B cell (primary cell): ENCODE measurements around the gene PSTPIP1. TPM values are rescaled to one million over a fixed set of nuclear protein-coding genes. Genes with fewer than 3 reads are reported as not detected.

Source experiments
- ATAC-seq: fragments of 200-7000 bp; cut with Tn5 transposase; one replicate; pipeline ENCODE4 v1.10.0; 2021; ENCODE audit warnings: low read depth, mild to moderate bottlenecking, moderate number of reproducible peaks, moderate library complexity
- CTCF ChIA-PET: fragments of 350-600 bp; sonication (Branson Sonifier 250); formaldehyde crosslinking; loops from one replicate; lab custom pipeline; 2021; ENCODE audit warnings: antibody characterized with exemption, inconsistent platforms; lab: Charles Lee
- POLR2A ChIA-PET: fragments of 350-600 bp; sonication (Branson Sonifier 250); formaldehyde crosslinking; loops from one replicate; lab custom pipeline; 2021; ENCODE audit warnings: antibody characterized with exemption; lab: Charles Lee
- DNase-seq: peaks from one replicate; pipeline ENCODE4 v3.0.0; 2013
- H2AFZ ChIP-seq: 2 replicates; pipeline ENCODE4 v1.6.1; 2012; ENCODE audit warnings: mild to moderate bottlenecking, low read depth, low read length; ENCODE audit not compliant: insufficient read depth, poor library complexity, severe bottlenecking
- H3K27ac ChIP-seq, 2 donors: 1 replicate in 1 of 2; 2 replicates in 1 of 2; pipeline ENCODE4 v1.5.1; 2012 to 2013; ENCODE audit warnings: low read length in 2 of 2, mild to moderate bottlenecking in 2 of 2, moderate library complexity in 1 of 2
- H3K27me3 ChIP-seq, 4 experiments: fragments of 200-600 bp in 1 of 4; sonication (generic) in 1 of 4; replicated peaks in 1 of 4; 1 replicate in 2 of 4; 2 replicates in 2 of 4; pipeline versions ENCODE4 v1.6.1 to v1.7.0; 2013 to 2016; ENCODE audit warnings: low read length in 3 of 4, mild to moderate bottlenecking in 2 of 4, mixed read lengths in 1 of 4, moderate library complexity in 1 of 4; ENCODE audit not compliant: insufficient read depth in 4 of 4, control insufficient read depth in 3 of 4; ENCODE audit errors: control extremely low read depth in 1 of 4
- H3K36me3 ChIP-seq, 2 experiments: replicated peaks in 1 of 2; 1 replicate in 1 of 2; 2 replicates in 1 of 2; pipeline versions ENCODE4 v1.6.1 to v1.7.1; 2013; ENCODE audit warnings: low read length in 1 of 2; ENCODE audit not compliant: insufficient read depth in 2 of 2, control insufficient read depth in 1 of 2; ENCODE audit errors: control extremely low read depth in 1 of 2, extremely low read depth in 1 of 2
- H3K4me1 ChIP-seq, 2 donors: fragments of 200-600 bp in 1 of 2; sonication (generic) in 1 of 2; 1 replicate in 1 of 2; 2 replicates in 1 of 2; pipeline versions ENCODE4 v1.5.1 to v1.6.1; 2013 to 2017; ENCODE audit warnings: low read length in 2 of 2; ENCODE audit not compliant: control insufficient read depth in 2 of 2, insufficient read depth in 2 of 2
- H3K4me2 ChIP-seq: replicated peaks from 2 replicates; pipeline ENCODE3; 2012; ENCODE audit warnings: mild to moderate bottlenecking, low read depth, low read length; ENCODE audit not compliant: poor library complexity, severe bottlenecking
- H3K4me3 ChIP-seq, 5 experiments: fragments of 200-600 bp in 1 of 5; sonication (generic) in 1 of 5; 1 replicate in 3 of 5; 2 replicates in 2 of 5; pipeline versions ENCODE4 v1.5.1 to v1.7.0; 2011 to 2016; ENCODE audit warnings: low read length in 4 of 5, mild to moderate bottlenecking in 4 of 5, low read depth in 2 of 5, control low read depth in 1 of 5, moderate library complexity in 1 of 5; ENCODE audit not compliant: insufficient read depth in 1 of 5; ENCODE audit errors: control extremely low read depth in 1 of 5, extremely low read depth in 1 of 5
- H3K79me2 ChIP-seq: fragments of 200-600 bp; sonication (generic); one replicate; pipeline ENCODE4 v1.6.0; 2016; ENCODE audit warnings: low read length; ENCODE audit not compliant: control insufficient read depth, insufficient read depth
- H3K9ac ChIP-seq: fragments of 200-600 bp; sonication (generic); 2 replicates; pipeline ENCODE4 v1.6.1; 2017; ENCODE audit warnings: mild to moderate bottlenecking, low read length, moderate library complexity
- H3K9me3 ChIP-seq, 3 donors: one replicate each; pipeline versions ENCODE4 v1.6.1 to v1.7.1; 2013; ENCODE audit warnings: low read length in 2 of 3; ENCODE audit not compliant: control insufficient read depth in 2 of 3, insufficient read depth in 1 of 3; ENCODE audit errors: control extremely low read depth in 1 of 3
- H4K20me1 ChIP-seq: 2 replicates; pipeline ENCODE4 v1.6.0; 2012; ENCODE audit warnings: mild to moderate bottlenecking, low read length; ENCODE audit not compliant: insufficient read depth, control insufficient read depth, poor library complexity, severe bottlenecking
- H3K27ac Mint-ChIP-seq: one replicate; pipeline ENCODE4 v1.8.0; 2021; ENCODE audit warnings: mixed read lengths
- H3K27me3 Mint-ChIP-seq: one replicate; pipeline ENCODE4 v1.8.0; 2021; ENCODE audit warnings: mixed read lengths
- H3K4me1 Mint-ChIP-seq: one replicate; pipeline ENCODE4 v1.8.0; 2021; ENCODE audit warnings: mixed read lengths
- H3K4me3 Mint-ChIP-seq: one replicate; pipeline ENCODE4 v1.8.0; 2021; ENCODE audit warnings: mixed read lengths
- H3K9me3 Mint-ChIP-seq: one replicate; pipeline ENCODE4 v1.8.0; 2022; ENCODE audit warnings: mixed read lengths; ENCODE audit not compliant: insufficient read depth
- EZH2 ChIP-seq: IDR thresholded peaks from 2 replicates; pipeline ENCODE4 v1.6.1; 2012; ENCODE audit warnings: borderline replicate concordance, low read depth, mild to moderate bottlenecking, moderate library complexity, low read length; ENCODE audit not compliant: insufficient read depth, poor library complexity, severe bottlenecking
- WGBS: methylation state at CpG from one replicate; pipeline ENCODE4 v1.1.5; 2013; ENCODE audit warnings: missing lambda C conversion rate; ENCODE audit not compliant: insufficient coverage; 5-methylcytosine and 5-hydroxymethylcytosine counted together
- intact Hi-C: fragments of 100-400 bp; cut with micrococcal nuclease; formaldehyde crosslinking; loops from one replicate; pipeline ENCODE4 v1.10.0; 2022
- polyA plus RNA-seq: library from polyadenylated mRNA; depleted of rRNA; stranded (reverse); fragments of >200 nt; gene quantifications from 2 replicates; pipeline ENCODE4 v1.2.3, GENCODE V29; 2012
- total RNA-seq, 2 donors: library from RNA; stranded (reverse); fragments of 120-200 nt in 1 of 2; gene quantifications; 1 replicate in 1 of 2; 2 replicates in 1 of 2; pipeline versions ENCODE4 v1.2.3 to v1.2.4, GENCODE V29; 2013 to 2022
- TF ChIP-seq, protein P1 (sequence below): fragments of 200-600 bp; IDR thresholded peaks from one replicate; pipeline ENCODE4 v1.8.0; 2022; ENCODE audit warnings: antibody characterized with exemption, mild to moderate bottlenecking

PSTPIP1 gene
- total and polyA plus RNA-seq, 2 donors (not counting 1 experiment from before 2014, with no cell fraction given): 69.0 to 79.3 TPM

DNA sequence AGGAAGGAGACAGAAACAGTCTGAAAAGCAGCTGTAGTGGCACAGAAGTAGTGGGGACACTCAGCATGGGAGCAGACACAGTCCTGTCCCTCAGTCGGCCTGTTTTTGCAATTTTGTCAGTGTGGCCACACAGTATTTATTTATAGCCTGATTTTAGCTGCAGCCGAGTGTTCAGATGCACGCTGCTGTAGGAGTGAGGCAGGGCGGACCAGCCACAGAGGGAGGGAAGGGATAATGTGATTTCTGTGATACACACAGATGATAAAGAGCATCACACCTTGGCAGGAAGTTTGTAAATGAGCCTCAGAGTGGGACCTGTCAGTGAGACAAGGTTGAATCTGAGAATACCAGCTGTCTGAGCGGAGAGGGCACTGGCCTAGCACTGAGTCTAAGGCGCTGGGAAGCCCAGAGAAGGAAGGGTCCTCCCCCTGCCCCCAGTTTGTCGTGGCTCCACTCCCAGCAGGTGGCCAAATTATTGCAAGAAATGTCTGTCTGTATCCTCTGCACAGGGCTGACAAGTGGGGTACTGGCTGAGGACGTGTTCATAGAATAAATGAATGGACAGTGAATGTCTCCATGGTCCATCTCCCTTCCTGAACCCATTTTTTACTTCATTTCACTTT lies 3.8 kb downstream of the PSTPIP1 start:
- H3K9ac ChIP-seq: no peak overlapping the region
- Mint-ChIP-seq H3K27me3 (no peaks in the 10 kb centered on the region), H3K9me3 (no peaks in the 10 kb centered on the region), H3K4me1 (peaks cover 70% of the 10 kb centered on the region), H3K4me3 (no peak overlapping the region), H3K27ac (no peak overlapping the region)
- ChIA-PET CTCF (interaction anchor here (0.6 to 3.0 kb wide), 5 partner anchors 24 to 545 kb away, joined by 3 to 11 read pairs (median 4); no protein-coding TSS in a partner anchor), POLR2A (no interaction called here)
- TF ChIP-seq, protein P1, sequence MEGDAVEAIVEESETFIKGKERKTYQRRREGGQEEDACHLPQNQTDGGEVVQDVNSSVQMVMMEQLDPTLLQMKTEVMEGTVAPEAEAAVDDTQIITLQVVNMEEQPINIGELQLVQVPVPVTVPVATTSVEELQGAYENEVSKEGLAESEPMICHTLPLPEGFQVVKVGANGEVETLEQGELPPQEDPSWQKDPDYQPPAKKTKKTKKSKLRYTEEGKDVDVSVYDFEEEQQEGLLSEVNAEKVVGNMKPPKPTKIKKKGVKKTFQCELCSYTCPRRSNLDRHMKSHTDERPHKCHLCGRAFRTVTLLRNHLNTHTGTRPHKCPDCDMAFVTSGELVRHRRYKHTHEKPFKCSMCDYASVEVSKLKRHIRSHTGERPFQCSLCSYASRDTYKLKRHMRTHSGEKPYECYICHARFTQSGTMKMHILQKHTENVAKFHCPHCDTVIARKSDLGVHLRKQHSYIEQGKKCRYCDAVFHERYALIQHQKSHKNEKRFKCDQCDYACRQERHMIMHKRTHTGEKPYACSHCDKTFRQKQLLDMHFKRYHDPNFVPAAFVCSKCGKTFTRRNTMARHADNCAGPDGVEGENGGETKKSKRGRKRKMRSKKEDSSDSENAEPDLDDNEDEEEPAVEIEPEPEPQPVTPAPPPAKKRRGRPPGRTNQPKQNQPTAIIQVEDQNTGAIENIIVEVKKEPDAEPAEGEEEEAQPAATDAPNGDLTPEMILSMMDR: no peak
- no peak for TF ChIP-seq EZH2
- ATAC-seq (no peak), DNase-seq (no peak)
- intact Hi-C loops: loop anchor here (5.0 to 10.0 kb wide), 2 partner anchors 74 to 94 kb away; partner anchors contain the start of genes SCAPER and TSPAN3
- H3K4me3 ChIP-seq: no peak overlapping the region
- H3K4me2 ChIP-seq: no peak overlapping the region
- H4K20me1 ChIP-seq: peaks cover 61% of the 10 kb centered on the region
- peaks cover 92% of the 10 kb centered on the region for H3K79me2 ChIP-seq
- no peak overlapping the region for H2AFZ ChIP-seq
- H3K27me3 ChIP-seq: no peaks in the 10 kb centered on the region
- no peak overlapping the region for H3K27ac ChIP-seq
- H3K36me3 ChIP-seq: peaks cover 7 to 32% of the 10 kb centered on the region in 2 experiments
- no peaks in the 10 kb centered on the region for H3K9me3 ChIP-seq
- WGBS: 90% methylated on average over 8 of the region's 8 CpGs
- peaks cover 66 to 86% of the 10 kb centered on the region in 2 donors for H3K4me1 ChIP-seq

DNA sequence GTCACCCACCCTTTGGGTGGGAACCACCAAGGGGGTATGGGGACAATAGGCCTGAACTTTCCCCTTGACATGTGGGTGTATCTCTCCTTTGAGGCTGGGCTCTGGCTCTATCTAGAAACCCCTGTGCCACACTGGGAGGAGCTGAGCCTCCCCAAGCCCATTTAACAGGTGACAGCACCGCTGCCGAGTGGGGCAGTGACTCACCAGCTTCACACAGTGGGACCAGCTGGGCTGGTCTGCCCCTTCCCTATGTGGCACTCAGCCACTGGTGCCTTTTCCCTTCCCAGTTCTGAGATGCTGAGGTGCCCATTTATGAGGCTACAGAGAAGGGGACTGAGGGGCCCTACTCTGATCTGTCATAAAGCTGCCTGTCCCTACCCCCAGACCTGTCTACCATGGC lies 5.1 kb downstream of the PSTPIP1 start:
- Mint-ChIP-seq H3K4me1 (peaks cover 66% of the 10 kb centered on the region), H3K9me3 (peaks cover 3% of the 10 kb centered on the region), H3K27ac (no peak overlapping the region), H3K27me3 (no peaks in the 10 kb centered on the region), H3K4me3 (no peak overlapping the region)
- H3K4me1 ChIP-seq: peaks cover 63 to 81% of the 10 kb centered on the region in 2 donors
- H2AFZ ChIP-seq: no peak overlapping the region
- DNase-seq (no peak), ATAC-seq (no peak)
- H4K20me1 ChIP-seq: peaks cover 73% of the 10 kb centered on the region
- WGBS: 90% methylated on average over 2 of the region's 2 CpGs
- ChIA-PET POLR2A (no interaction called here), CTCF (no interaction called here)
- peaks cover 7 to 32% of the 10 kb centered on the region in 2 experiments for H3K36me3 ChIP-seq
- no peak overlapping the region for H3K27ac ChIP-seq
- no peak overlapping the region for H3K4me3 ChIP-seq
- H3K27me3 ChIP-seq: no peaks in the 10 kb centered on the region
- H3K79me2 ChIP-seq: peaks cover 96% of the 10 kb centered on the region
- no peak for TF ChIP-seq EZH2
- TF ChIP-seq, protein P1: no peak
- peaks cover 0 to 4% (median 0%) of the 10 kb centered on the region in 3 donors for H3K9me3 ChIP-seq
- no peak overlapping the region for H3K9ac ChIP-seq
- H3K4me2 ChIP-seq: no peak overlapping the region
- intact Hi-C loops: loop anchor here (5.0 to 10.0 kb wide), 2 partner anchors 72 to 95 kb away; partner anchors contain the start of genes SCAPER and TSPAN3
